ENCODE results near the gene GALNT7.
"Not testable (repeated sequence)": the region's sequence is repeated elsewhere in the genome, so short reads cannot be mapped to it uniquely, and the experiment has no call there.

GALNT7 gene

DNA sequence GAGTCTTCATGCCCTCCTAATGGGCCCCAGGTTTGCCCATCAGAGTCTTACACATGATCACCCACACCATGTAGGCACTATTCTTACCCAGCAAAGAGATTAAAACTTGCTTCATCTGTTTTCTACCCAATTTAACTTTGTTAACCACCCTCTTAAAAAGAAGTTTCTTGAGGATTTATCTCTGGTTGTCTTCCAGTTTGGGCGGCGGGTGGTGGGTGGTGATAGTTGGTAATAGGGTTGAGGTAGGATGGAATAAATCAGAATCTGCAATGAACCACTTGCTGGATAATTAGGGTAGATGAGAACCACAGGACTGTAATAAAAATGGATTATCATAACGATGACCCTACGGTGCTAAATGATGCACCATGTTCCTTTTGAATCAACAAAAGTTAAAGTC is 30.9 kb downstream of the GALNT7 start:
- DNase-seq = no peak

DNA sequence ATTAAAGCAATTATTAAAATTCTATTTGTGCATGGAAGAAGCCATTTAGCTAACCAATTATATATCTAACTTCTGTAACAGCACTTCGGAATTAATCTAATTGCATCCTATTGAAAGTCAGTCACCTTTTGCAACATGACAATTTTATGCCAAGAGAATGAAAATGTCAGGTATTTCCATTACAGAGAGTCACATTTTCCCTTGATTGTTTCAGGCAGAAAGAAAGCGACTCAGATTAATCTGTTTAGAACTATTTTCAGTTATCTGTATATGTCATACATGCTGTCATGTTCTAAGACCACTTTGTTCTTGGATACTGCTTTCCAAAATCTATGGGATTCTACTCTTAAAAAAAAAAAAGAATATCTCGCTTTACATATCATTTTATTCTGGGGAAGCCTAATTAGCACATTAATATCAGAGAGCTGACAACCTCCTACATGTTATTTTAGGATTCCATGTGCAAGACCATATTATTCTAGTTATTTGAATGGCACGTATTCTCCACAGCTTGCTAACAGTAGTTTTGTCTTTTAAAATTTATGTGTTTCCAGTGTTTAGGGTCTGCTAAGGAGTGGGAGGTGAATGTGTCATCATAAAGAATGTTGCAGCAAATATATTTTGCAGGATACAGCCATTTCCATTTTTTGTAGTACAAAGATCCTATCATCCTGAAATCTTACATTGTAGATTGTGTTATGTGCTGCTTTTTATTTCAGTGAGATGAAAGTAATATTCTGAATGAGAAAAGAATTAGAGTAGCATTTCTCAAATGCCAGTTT is 31.7 kb downstream of the GALNT7 start:
- no peak for DNase-seq

DNA sequence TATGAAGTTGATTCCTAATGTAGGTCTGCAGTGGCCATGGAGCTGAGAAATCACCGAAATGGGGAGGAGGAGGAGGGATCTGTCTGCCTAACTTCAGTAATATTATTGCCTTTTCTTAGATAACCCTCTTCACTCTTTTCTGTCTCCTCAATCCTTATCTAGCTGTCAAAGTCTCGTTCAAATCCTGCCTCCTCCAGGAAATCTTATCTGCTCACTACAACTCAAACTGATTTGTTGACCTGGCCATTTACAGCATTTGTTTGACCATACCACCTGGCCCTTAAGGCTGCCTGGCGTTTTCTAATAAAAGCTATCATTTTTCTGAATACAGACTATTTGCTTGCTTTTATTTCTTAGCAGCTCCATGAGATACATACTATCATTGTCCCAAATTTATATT is 33.8 kb downstream of the GALNT7 start:
- DNase-seq = no peak

DNA sequence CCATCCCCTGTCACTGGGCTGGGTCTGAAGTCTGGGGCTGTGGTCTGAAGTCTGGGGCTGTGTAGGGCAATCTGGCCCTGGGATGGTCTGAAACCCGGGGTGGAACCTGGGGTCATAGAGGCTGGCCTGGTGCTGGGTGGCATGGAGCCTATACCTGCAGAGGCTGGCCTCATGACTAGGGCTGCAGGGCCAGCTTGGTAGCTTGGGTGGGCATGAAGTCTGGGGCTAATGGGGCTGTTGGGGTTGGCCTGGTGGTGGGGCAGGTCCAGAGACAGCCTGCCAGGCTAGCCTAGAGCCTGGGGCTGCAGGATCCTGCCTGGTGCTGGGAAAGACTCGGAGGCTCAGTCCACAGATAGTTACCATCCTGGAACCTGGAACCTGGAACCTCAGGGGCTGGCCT is 37.0 kb downstream of the GALNT7 start:
- DNase-seq = no peak

DNA sequence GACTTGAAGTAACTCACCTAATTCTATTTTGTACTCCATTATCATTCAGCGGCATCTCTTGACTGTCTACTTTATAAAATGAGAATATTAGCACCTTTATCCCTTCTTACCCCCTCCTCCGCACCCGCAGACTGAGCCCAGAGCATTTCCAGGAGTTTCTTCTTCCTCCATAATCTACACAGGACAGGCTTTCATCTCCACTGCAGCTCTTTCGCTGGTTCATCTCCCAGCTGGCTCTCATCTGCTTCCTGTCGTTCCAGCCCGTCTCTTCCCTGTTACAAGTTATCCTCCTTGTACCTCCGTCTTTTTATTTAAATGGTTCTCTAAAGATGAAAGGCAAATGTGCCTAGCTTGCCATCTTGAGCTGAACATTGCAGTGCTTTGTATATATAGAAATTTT is 39.8 kb downstream of the GALNT7 start:
- no peak for DNase-seq

DNA sequence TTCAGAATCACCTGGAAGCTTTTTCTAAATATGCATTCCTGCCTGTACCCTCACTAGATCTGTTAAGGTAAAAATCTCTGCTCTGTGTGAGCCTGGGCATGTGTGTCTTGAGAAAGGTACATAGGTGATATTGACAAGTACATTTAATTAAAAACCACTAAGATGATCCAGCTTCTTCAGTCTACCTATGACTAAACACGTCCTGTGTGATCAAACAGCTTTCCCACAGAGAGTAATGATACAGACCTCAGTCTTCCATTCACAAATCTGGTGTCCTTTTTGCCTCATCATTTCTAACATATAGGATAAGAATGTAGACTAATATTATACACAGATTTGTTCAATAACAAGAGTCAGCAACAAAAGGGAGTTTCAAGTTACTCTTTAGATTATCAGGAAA is 42.6 kb downstream of the GALNT7 start:
- peak; percentile 57 for DNase-seq

DNA sequence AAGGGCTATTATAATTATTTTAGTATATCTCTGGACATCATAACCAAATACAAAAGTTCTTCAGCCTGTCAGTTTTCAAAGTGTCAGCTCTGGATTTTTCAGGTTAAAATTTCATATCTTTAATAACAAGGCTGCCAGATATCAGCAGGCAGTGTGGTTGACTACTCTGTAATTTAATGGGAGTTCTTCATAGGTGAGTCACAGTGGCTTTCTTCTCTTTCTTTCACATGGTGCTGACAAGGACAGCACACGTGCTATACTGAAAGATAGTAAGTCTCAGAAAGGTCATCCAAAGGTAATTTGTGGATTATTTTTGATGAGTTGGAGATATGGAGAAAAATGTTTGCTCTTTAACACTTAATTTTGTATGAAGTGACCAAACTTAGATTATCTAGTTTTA is 43.2 kb downstream of the GALNT7 start:
- DNase-seq = peak; percentile 82

DNA sequence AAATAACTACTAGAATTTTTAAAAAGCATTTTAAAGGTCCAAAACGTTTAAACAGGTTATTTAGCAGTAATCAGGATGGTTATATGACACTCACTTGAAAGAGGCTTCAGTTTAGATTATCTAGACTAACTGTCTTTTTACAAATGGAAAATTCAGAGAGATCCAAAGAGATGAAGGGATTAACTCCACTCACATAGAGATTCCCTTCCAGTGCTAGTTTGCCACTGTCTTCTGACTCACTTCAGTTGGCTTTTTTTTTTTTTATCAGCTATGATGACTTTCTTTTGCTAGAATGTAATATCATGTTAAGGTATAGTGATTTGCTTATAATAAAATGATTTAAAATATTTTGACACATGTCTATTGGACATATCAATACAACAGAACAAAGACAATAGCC is 43.8 kb downstream of the GALNT7 start:
- peak; percentile 24 for DNase-seq

DNA sequence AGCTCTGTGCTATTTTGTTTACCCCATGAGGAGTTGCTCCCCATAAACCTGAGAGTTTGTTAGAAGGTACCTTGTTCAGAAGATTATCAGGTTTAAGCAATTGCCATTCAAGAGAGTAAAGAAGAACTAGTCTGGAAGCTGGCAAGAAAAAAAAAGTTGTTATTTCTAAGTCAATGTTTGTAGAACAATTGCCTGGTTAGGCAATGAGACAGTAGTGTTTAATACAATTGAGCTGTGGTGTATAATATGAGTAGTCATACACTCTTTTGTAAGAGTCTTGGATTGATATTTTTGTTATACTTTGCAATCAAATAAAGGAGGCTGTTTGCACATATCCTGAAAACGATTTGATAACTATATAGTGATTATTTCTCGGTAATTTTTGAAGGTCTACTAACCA is 44.7 kb downstream of the GALNT7 start:
- DNase-seq = no peak

DNA sequence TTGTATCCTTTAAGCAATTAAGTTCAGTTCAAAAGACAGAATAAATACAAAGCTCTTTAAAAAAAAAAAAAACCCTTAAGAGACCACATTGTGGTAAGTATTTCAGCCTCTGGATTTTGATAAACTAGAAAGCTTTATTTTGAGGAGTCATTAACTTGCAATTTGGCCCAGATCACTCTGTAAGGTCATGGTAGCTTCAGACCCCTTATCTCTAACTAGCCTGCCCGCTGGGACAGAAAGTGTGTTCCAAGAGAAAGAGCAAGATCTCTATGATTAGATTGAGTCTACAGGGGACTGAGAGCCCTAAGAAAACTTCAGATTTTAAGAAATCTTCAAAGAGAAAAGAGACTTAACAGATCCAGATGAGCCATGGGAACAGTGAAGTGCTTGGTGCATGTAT is 45.6 kb downstream of the GALNT7 start:
- DNase-seq = no peak

DNA sequence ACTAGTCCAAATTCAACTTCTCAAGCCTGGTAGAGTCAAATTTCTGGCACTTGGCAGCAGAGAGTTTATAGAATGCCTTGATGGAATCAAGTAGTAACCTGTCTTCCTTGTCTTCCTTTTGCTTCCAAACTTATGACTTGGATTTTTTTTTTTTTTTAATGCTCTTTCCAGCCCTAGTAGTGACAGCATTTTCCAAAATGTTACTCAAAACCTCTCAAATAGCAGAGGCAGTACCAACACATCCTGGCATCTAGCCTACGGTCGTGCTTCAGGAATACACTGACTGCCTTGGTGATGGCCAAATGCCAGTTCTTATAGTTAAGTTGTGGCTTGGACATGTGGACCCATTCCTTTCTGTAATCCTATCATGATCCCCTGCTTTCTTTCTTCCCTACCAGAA is 46.0 kb downstream of the GALNT7 start:
- peak; percentile 54 for DNase-seq

DNA sequence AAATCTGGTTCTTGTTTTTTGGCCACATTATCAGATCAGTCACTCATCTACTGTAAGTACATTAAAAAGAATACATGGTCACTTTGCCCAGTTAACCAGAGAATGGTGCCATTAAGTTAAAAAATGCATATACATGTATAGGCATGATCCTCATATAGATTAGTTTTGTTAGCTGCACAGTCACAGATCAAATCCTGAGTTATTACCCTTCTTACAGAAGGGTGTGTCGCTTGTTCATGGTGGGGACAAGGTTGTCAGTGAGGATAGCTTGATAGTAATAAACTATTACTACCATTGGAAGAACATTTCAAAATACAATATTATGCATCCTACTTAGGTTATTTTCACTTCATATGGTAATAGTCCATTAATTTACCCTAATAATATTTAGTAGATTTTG is 48.5 kb downstream of the GALNT7 start:
- no peak for DNase-seq

DNA sequence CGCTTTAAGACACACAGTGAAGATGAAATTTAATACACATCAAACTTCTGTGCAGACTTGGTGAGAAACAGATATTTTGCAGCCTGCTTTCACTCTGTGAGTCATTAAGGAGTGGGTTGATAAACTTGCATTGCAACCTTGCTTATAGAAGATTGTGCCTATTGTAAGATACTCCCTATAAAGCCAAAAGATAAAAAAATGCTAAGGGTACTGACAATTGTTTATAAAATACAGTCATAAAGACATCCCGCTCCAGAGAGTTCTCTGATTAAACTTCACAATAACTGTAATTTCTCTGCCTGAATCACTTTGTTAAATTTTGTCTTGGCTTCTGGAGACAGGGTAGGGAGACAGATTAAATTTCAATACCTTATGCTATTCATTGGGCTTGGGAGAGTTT is 49.1 kb downstream of the GALNT7 start:
- DNase-seq = peak; percentile 28

DNA sequence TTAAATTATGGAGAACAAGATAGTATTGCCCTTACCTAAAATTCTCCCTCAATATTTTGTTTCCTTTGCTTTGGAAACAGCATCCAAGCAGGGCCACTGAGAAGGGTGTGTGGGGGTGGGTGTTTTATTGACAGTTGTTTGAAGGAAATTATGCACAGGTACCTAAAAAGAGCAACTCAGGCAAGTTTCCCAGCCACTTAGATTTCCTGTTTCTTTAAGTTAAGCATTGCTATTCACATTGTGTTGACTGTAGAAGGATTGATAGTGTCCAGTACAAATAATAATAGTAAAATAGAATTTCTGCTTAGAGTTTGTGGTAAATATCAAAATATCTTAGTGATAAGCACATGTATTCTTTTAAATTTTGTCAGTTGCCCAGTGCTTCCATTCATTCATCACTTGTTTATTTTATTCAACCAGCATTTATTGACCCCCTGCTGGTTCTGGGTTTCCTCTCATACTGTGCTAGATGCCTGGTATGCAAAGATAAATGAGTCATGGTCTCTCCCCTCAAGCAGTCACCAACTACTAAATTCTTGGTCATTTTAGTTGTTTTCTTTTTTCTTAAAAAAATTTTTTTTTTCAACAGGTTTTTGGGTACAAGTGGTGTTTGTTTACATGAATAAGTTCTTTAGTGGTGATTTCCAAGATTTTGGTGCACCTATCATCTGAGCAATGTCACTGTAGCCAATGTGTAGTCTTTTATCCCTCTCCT is 50.0 kb downstream of the GALNT7 start:
- DNase-seq = peak; percentile 76

DNA sequence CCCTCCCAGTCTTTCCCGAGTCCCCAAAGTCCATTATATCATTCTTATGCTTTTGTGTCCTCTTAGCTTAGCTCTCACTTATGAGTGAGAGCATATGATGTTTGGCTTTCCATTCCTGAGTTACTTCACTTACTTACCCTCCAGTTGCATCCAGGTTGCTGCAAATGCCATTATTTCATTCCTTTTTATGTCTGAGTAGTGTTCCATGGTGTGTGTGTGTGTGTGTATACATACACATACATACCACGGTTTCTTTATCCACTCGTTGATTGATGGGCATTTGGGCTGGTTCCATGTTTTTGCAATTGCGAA is 50.5 kb downstream of the GALNT7 start:
- not testable (repeated sequence) for DNase-seq

DNA sequence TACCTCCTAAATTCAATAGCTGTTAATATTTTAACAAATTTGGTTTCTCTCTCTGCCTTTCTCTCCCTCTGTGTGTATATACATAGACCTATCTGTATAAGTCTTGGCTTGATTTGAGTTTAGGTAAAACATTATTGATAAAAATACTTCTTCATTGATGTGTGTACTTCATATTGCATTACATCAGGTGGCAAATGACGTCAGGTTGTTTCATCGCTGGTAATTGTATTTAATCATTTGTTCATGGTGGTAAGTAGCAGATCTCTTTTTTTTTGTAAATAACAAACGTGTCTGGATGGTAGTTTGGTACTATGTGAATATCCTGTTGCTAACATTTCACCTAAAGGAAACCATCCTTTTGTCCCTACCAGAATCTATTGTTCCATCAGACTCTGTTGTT is 55.1 kb downstream of the GALNT7 start:
- no peak for DNase-seq

DNA sequence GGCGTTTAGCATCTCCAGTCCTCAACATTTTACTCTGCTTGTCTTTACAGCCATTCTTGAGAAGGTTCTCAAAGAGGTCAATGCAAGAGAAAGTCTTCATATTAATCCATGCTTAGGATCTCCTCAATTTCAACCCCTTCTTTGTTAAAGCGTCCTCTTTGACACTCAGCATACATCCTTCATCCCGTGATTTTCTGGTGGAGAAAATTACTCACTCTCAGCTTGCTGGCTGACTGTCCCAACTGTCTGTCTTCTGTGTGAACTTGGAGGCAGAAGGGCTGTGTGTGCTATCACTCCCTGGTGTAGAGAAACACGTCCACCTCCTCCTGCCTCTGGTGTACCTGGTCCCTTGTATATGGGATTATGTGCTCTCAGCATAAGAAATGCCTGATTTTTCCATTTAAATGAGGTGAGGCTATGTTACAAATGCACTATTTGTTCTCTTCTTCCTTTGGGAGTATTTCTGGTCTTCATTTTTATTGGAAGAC is 57.8 kb downstream of the GALNT7 start:
- no peak for DNase-seq

DNA sequence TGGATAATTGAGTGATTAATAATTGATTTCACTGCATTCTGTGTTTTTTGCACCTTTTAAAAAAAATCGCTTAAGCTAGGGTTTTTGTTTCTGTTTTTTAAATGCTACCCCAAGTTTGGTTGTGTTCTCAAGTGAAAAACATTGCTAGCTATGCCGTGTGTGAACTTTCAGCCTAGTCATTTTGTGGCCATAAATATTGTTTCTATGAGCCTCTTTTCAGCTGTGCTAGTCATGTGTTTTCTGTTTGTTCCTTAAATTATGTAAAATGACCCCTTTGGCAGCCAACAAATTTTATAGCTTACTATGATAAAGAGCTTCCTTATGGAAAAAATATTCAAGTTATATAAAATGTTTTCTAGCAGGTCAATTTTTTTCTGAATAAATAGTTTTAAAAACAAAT is 59.1 kb downstream of the GALNT7 start:
- DNase-seq = peak; percentile 29

DNA sequence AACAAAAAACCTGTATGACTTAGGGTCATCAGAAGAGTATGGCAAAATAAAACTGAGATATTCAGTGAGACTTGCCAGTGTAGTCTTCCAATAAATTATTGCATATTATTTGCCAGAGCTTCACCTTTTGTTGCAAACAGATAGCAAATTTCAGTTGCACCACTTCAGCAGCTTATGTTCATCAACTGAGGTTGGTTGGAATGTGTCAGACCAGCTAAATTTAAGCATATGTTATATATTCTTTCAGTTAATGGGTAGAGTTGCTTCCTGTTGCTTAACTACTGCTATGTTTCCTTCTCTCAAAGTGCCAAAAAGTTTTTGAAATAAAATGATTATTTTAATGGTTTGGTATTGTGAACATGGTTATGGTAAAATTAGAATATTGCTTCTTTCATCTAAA is 61.5 kb downstream of the GALNT7 start:
- DNase-seq = no peak

DNA sequence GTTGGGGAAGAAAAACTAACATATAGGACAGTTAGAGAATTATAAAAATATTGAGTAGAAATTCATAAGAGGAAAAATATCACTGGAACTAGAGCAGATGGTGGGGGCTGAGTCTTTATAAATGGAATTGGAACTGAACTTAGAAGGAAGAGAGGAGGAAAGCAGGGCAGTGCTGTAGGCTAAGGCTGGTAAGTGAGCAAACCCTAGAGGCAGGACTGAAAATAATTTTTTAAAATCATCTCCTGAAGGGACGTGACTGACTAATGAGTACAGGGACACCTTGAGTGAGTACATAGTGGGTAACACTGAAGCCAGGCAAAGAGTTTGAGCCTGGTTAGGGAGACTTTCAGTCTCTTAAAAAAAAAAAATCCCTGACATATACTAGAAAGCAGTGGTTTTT is 63.3 kb downstream of the GALNT7 start:
- DNase-seq = peak; percentile 64

DNA sequence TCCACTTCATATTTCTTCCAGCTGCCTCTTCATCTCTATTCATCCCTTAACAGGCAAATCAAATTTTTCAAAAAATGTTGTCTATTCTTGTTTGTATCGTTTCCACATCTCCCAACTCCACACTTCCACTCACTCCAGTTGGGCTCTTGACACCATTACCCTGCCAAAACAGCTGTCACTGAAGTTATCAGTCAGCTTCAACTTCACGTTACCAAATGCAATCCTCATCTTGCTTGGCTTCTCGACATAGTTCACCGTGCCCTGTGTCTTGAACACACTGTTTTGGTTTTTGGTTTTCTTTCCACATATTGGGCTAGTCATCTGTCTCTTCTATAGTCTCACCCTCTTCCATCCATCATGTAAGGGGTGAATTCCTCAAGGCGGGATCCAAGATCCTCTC is 65.2 kb downstream of the GALNT7 start:
- no peak for DNase-seq

DNA sequence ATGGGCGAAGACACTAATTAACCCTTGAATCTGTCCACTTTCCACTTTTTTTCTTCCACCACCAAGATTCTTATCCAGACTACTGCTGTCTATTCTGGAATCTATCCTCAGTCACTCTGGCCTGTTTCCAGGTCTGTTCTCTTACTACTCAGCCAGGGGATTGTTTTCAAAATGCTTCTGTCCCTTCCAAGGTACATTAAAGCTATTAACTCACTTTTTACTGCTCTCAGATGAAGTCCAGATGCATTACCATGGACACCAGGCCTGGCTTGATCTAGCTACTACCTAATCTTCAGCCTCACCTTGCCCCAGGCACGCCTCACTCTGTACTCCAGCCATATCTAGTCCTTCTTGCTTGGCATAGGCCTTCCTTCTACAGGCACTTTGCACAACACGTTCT is 66.4 kb downstream of the GALNT7 start:
- peak; percentile 27 for DNase-seq

DNA sequence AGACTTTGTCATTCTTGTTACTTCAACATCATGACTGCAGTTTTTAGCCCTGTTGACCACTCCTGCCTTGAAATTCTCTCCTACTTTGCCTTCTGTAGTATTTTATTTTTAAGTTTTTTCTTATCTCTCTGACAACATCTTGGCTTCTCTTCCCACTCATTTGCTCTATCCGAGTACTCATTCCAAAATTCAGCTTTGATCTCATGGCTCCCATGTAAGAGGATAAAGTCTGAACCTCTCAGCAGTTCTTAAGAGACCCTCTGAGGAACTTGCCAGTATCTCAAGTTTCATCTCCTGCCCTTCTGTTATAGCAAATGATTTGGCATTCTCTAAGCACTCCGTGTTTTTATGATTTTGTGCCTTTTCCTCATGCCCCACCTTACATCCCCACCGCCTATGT is 67.7 kb downstream of the GALNT7 start:
- no peak for DNase-seq

DNA sequence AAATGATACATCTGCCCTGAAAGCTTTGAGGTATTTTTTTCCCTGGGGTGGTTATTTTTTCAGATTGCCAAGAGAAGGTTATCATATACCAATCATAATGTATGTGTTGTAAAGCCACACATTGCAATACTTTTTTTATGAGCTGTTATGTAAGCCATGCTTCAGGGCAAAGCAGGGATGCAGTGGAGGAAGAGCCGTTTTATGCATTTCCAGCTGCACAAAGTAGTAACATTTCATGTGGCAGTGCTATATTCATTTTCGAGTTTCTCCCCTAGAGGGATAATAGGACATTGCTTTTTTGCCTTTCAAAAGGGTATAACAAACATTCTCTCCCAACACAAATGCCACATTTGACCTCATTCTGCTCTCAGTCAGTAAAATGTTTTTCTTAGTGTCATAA is 68.5 kb downstream of the GALNT7 start:
- DNase-seq = peak; percentile 49

DNA sequence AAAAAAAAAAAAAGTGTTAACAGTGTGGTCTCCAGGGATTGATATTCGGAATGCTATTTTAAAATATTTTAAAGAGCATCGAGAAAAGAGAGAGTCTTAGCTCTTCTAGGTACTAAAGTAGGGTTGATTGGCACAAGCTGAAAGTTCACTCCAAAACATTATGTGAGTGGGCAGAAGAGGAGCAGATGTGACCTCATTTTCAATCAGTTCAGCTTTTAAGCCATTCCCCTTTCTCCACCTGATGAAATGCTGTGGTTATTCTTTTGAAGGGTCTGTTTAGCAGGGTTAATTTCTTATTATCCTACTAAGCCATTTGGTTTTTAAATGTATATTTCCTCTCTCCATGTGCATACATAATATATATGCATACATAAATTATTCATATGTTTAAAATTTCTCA is 69.2 kb downstream of the GALNT7 start:
- DNase-seq = peak; percentile 62

Data from NCI-H69 (cell line).